H1 (cell line): ENCODE results near the gene NRXN3. TPM values are rescaled to one million over a fixed set of nuclear protein-coding genes. Genes with fewer than 3 reads are reported as not detected.

ENCODE experiments used
- CTCF ChIA-PET: fragments of 300-600 bp; sonication (Branson Sonifier 250); formaldehyde crosslinking; loops from one replicate; lab custom pipeline; 2021; ENCODE audit not compliant: partially characterized antibody; lab: Charles Lee
- POLR2A ChIA-PET: fragments of 300-600 bp; sonication (Branson Sonifier 250); formaldehyde crosslinking; loops from one replicate; lab custom pipeline; 2021; ENCODE audit warnings: inconsistent platforms; ENCODE audit not compliant: partially characterized antibody; lab: Charles Lee
- DNase-seq, 2 experiments: peaks; one replicate each; pipeline versions ENCODE4 v3.0.0 to v3.0.0-alpha.2; 2010 to 2022; ENCODE audit warnings: low spot score in 2 of 2, low read depth in 1 of 2, mixed read lengths in 1 of 2
- FAIRE-seq: peaks from 2 replicates; lab custom pipeline; 2011; peaks lifted over from hg19 to GRCh38; lab: Jason Lieb, UNC
- H2AFZ ChIP-seq: 2 replicates; pipeline ENCODE4 v1.8.1; 2012; ENCODE audit warnings: low read length, inconsistent platforms
- H2AK5ac ChIP-seq: 2 replicates; pipeline ENCODE4 v1.6.1; 2013; ENCODE audit warnings: low read depth, low read length
- H2BK120ac ChIP-seq: replicated peaks from 2 replicates; pipeline ENCODE3; 2013; ENCODE audit warnings: low read depth, low read length, inconsistent platforms
- H2BK12ac ChIP-seq: 2 replicates; pipeline ENCODE4 v1.6.1; 2013; ENCODE audit warnings: low read depth, low read length
- H2BK15ac ChIP-seq: 2 replicates; pipeline ENCODE4 v1.6.1; 2013; ENCODE audit warnings: low read length
- H2BK20ac ChIP-seq: 2 replicates; pipeline ENCODE4 v1.6.1; 2013; ENCODE audit warnings: low read length
- H2BK5ac ChIP-seq: 2 replicates; pipeline ENCODE4 v1.6.1; 2013; ENCODE audit warnings: low read depth, low read length
- H3K14ac ChIP-seq: 2 replicates; pipeline ENCODE4 v1.6.1; 2013; ENCODE audit warnings: inconsistent platforms; ENCODE audit not compliant: insufficient read length
- H3K18ac ChIP-seq: 2 replicates; pipeline ENCODE4 v1.6.1; 2013; ENCODE audit warnings: low read length; ENCODE audit errors: extremely low read depth
- H3K23ac ChIP-seq: 2 replicates; pipeline ENCODE4 v1.6.1; 2013; ENCODE audit warnings: inconsistent platforms; ENCODE audit not compliant: insufficient read length
- H3K23me2 ChIP-seq: 2 replicates; pipeline ENCODE4 v1.6.1; 2013; ENCODE audit warnings: low read depth, low read length
- H3K27ac ChIP-seq: 2 replicates; pipeline ENCODE4 v1.6.1; 2011; ENCODE audit warnings: low read depth, low read length, inconsistent platforms
- H3K27me3 ChIP-seq, 4 experiments: replicated peaks in 1 of 4; 1 replicate in 1 of 4; 2 replicates in 3 of 4; pipeline versions ENCODE4 v1.6.1 to v1.8.1; 2011 to 2013; ENCODE audit warnings: low read length in 3 of 4, mild to moderate bottlenecking in 3 of 4, inconsistent platforms in 2 of 4, mixed read lengths in 2 of 4, moderate library complexity in 1 of 4; ENCODE audit not compliant: control insufficient read depth in 3 of 4, insufficient read depth in 3 of 4; ENCODE audit errors: extremely low read depth in 1 of 4
- H3K36me3 ChIP-seq, 4 experiments: 2 replicates each; pipeline versions ENCODE4 v1.6.1 to v1.8.1; 2011 to 2013; ENCODE audit warnings: mild to moderate bottlenecking in 4 of 4, low read length in 3 of 4, moderate library complexity in 2 of 4, control low read depth in 1 of 4, inconsistent platforms in 1 of 4; ENCODE audit not compliant: insufficient read depth in 4 of 4, control insufficient read depth in 2 of 4
- H3K4ac ChIP-seq: replicated peaks from 2 replicates; pipeline ENCODE3; 2013; ENCODE audit warnings: low read length, low read depth, mixed read lengths, inconsistent platforms; ENCODE audit not compliant: insufficient read length
- H3K4me1 ChIP-seq, 4 experiments: replicated peaks in 1 of 4; 1 replicate in 1 of 4; 2 replicates in 3 of 4; pipeline versions ENCODE4 v1.6.1 to v1.8.1; 2011 to 2013; ENCODE audit warnings: low read length in 3 of 4, inconsistent platforms in 2 of 4, mixed read lengths in 1 of 4; ENCODE audit not compliant: insufficient read depth in 4 of 4, control insufficient read depth in 3 of 4
- H3K4me2 ChIP-seq, 2 experiments: 2 replicates each; pipeline versions ENCODE4 v1.6.1 to v1.8.1; 2011 to 2013; ENCODE audit warnings: low read depth in 2 of 2, low read length in 2 of 2, control low read depth in 1 of 2, inconsistent platforms in 1 of 2, mild to moderate bottlenecking in 1 of 2; ENCODE audit not compliant: insufficient read depth in 1 of 2
- H3K4me3 ChIP-seq, 4 experiments: fragments of 200-600, 300-600 bp in 1 of 4; sonication (generic), shearing (Covaris generic), sonication (Bioruptor Twin) in 1 of 4; 2 replicates each; pipeline versions ENCODE4 v1.5.1 to v1.8.1; 2011 to 2016; ENCODE audit warnings: low read length in 4 of 4, low read depth in 3 of 4, control low read depth in 2 of 4, inconsistent platforms in 2 of 4, mild to moderate bottlenecking in 2 of 4, mixed read lengths in 1 of 4, moderate library complexity in 1 of 4; ENCODE audit not compliant: insufficient read depth in 2 of 4; ENCODE audit errors: extremely low read depth in 1 of 4
- H3K56ac ChIP-seq: replicated peaks from 2 replicates; pipeline ENCODE3; 2013; ENCODE audit warnings: low read depth, mild to moderate bottlenecking, mixed read lengths, low read length, inconsistent platforms; ENCODE audit not compliant: insufficient read length
- H3K79me1 ChIP-seq: 2 replicates; pipeline ENCODE4 v1.6.1; 2013; ENCODE audit warnings: low read depth, low read length, control low read depth
- H3K79me2 ChIP-seq, 2 experiments: 2 replicates each; pipeline versions ENCODE4 v1.6.1 to v1.8.1; 2012 to 2013; ENCODE audit warnings: low read length in 2 of 2, mild to moderate bottlenecking in 2 of 2, inconsistent platforms in 1 of 2; ENCODE audit not compliant: insufficient read depth in 2 of 2, control insufficient read depth in 1 of 2
- H3K9ac ChIP-seq, 4 experiments: replicated peaks in 1 of 4; 1 replicate in 1 of 4; 2 replicates in 3 of 4; pipeline versions ENCODE4 v1.6.1 to v1.8.1; 2011 to 2013; ENCODE audit warnings: low read depth in 3 of 4, low read length in 3 of 4, control low read depth in 2 of 4, mild to moderate bottlenecking in 2 of 4, moderate library complexity in 2 of 4, inconsistent platforms in 1 of 4; ENCODE audit errors: extremely low read depth in 1 of 4
- H3K9me3 ChIP-seq, 2 experiments: 2 replicates each; pipeline versions ENCODE4 v1.6.1 to v1.8.1; 2012 to 2013; ENCODE audit warnings: mild to moderate bottlenecking in 2 of 2, moderate library complexity in 2 of 2, control low read depth in 1 of 2, inconsistent platforms in 1 of 2, low read depth in 1 of 2, low read length in 1 of 2, mixed read lengths in 1 of 2; ENCODE audit not compliant: insufficient read depth in 2 of 2
- H4K20me1 ChIP-seq, 2 experiments: replicated peaks in 1 of 2; 2 replicates each; pipeline versions ENCODE3 to v1.8.1; 2011 to 2013; ENCODE audit warnings: inconsistent platforms in 2 of 2, low read length in 2 of 2, mild to moderate bottlenecking in 1 of 2; ENCODE audit not compliant: insufficient read depth in 2 of 2, control insufficient read depth in 1 of 2
- H4K5ac ChIP-seq: 2 replicates; pipeline ENCODE4 v1.6.1; 2013; ENCODE audit warnings: low read length, low read depth, mixed read lengths, inconsistent platforms; ENCODE audit not compliant: insufficient read length
- H4K8ac ChIP-seq: 2 replicates; pipeline ENCODE4 v1.8.0; 2013; ENCODE audit warnings: mild to moderate bottlenecking, moderate library complexity, low read length, inconsistent platforms; ENCODE audit not compliant: insufficient read depth; ENCODE audit errors: extremely low read depth
- H4K91ac ChIP-seq: replicated peaks from 2 replicates; pipeline ENCODE3; 2013; ENCODE audit warnings: low read length, mixed read lengths, inconsistent platforms; ENCODE audit not compliant: insufficient read length
- BACH1 ChIP-seq: IDR thresholded peaks from 2 replicates; pipeline ENCODE4 v1.6.1; 2012; ENCODE audit warnings: low read length, improper control_type of control experiment
- CTBP2 ChIP-seq: IDR thresholded peaks from 2 replicates; pipeline ENCODE4 v1.7.0; 2011; ENCODE audit warnings: borderline replicate concordance, mild to moderate bottlenecking, moderate library complexity, mixed read lengths, low read length; ENCODE audit not compliant: insufficient read depth, insufficient read length
- E2F6 ChIP-seq: IDR thresholded peaks from 2 replicates; pipeline ENCODE4 v1.6.1; 2012; ENCODE audit warnings: inconsistent platforms
- POLR2AphosphoS5 ChIP-seq: IDR thresholded peaks from 2 replicates; pipeline ENCODE4 v1.6.1; 2011; ENCODE audit warnings: low read depth, low read length
- POU5F1 ChIP-seq: IDR thresholded peaks from 2 replicates; pipeline ENCODE4 v1.6.1; 2011; ENCODE audit warnings: low read depth, mild to moderate bottlenecking, low read length, moderate library complexity
- RBBP5 ChIP-seq: IDR thresholded peaks from 2 replicates; pipeline ENCODE4 v1.7.1; 2012; ENCODE audit warnings: low read depth, mild to moderate bottlenecking, inconsistent platforms, low read length, moderate library complexity, borderline replicate concordance
- SIX5 ChIP-seq: IDR thresholded peaks from 2 replicates; pipeline ENCODE4 v1.6.1; 2011; ENCODE audit warnings: mild to moderate bottlenecking, low read depth, low read length
- SRF ChIP-seq: IDR thresholded peaks from 2 replicates; pipeline ENCODE4 v1.6.1; 2011; ENCODE audit warnings: mild to moderate bottlenecking, low read depth, low read length, moderate library complexity
- TAF1 ChIP-seq: IDR thresholded peaks from 2 replicates; pipeline ENCODE4 v1.6.1; 2011; ENCODE audit warnings: mild to moderate bottlenecking, low read depth, low read length
- TBP ChIP-seq: IDR thresholded peaks from 2 replicates; pipeline ENCODE4 v1.6.1; 2011; ENCODE audit warnings: low read depth, low read length, improper control_type of control experiment
- WGBS, 2 experiments: shearing (Covaris generic) in 1 of 2; methylation state at CpG; one replicate each; pipeline versions ENCODE4 v1.1.6 to v1.1.7; 2013 to 2015; ENCODE audit warnings: low lambda C conversion rate in 2 of 2, mixed read lengths in 2 of 2, inconsistent platforms in 1 of 2, low coverage in 1 of 2, missing lambda C conversion rate in 1 of 2; ENCODE audit not compliant: insufficient replicate concordance in 2 of 2, insufficient coverage in 1 of 2, insufficient read length in 1 of 2; ENCODE audit errors: extremely low coverage in 1 of 2, missing lambda C conversion rate in 1 of 2; 5-methylcytosine and 5-hydroxymethylcytosine counted together
- polyA plus RNA-seq, 7 experiments: library from polyadenylated mRNA; depleted of rRNA in 3 of 7; stranded (reverse) in 5 of 7; unstranded in 2 of 7; fragments of >200 nt in 5 of 7; fragments of 200-250 nt in 2 of 7; gene quantifications; 1 replicate in 5 of 7; 2 replicates in 1 of 7; 4 replicates in 1 of 7; pipeline versions ENCODE4 v1.2.1 to v1.2.3, GENCODE V29; 2011 to 2013; ENCODE audit warnings: missing spikeins in 2 of 7, mixed read lengths in 2 of 7
- total RNA-seq: library from RNA; stranded (reverse); fragmentation: NEBNext Ultra II Directional; extraction: Animal tissue kit (Norgen Biotek cat#: 25700); gene quantifications from 2 replicates; pipeline ENCODE4 v1.2.1, GENCODE V29; 2021
- TF ChIP-seq, protein P1 (sequence below): IDR thresholded peaks from 2 replicates; pipeline ENCODE4 v1.6.1; 2012; ENCODE audit warnings: inconsistent platforms

Gene NRXN3
- total and polyA plus RNA-seq, 2 of the 8 experiments (the other 6 are each of a cell fraction or from before 2014, with no cell fraction given), result 2.6 to 4.1 TPM

- Histone ChIP-seq H3K79me2 (no peaks in the 10 kb centered on the region), H3K9me3 (no peaks in the 10 kb centered on the region; a peak in 1 of 4 replicates), H2BK5ac (no peak overlapping the region), H3K27ac (no peak overlapping the region), H3K4me1 (peaks cover 0 to 3% (median 0%) of the 10 kb centered on the region in 4 experiments; a peak in 1 of 7 replicates), H4K20me1 (no peaks in the 10 kb centered on the region), H4K8ac (no peak overlapping the region), H3K4me2 (no peak overlapping the region), H2AK5ac (no peak overlapping the region), H3K23me2 (no peaks in the 10 kb centered on the region), H3K36me3 (no peaks in the 10 kb centered on the region), H3K79me1 (no peaks in the 10 kb centered on the region), H2BK120ac (no peak overlapping the region), H4K91ac (no peak overlapping the region), H3K18ac (no peak overlapping the region), H2AFZ (no peak overlapping the region), H2BK20ac (no peak overlapping the region), H4K5ac (no peak overlapping the region), H3K4me3 (no peak overlapping the region), H2BK12ac (no peak overlapping the region), H3K9ac (no peak overlapping the region), H2BK15ac (no peak overlapping the region), H3K27me3 (no peaks in the 10 kb centered on the region), H3K4ac (no peak overlapping the region), H3K56ac (no peak overlapping the region), H3K14ac (no peak overlapping the region), H3K23ac (no peak overlapping the region)
- ChIA-PET CTCF (no interaction called here), POLR2A (no interaction called here)
- FAIRE-seq (no peak), DNase-seq (no peak)
- WGBS, 2 experiments, result 87% methylated on average over 7 of the region's 7 CpGs; no CpG with 5 or more reads in 1 of the 2 experiments
- TF ChIP-seq, protein P1, sequence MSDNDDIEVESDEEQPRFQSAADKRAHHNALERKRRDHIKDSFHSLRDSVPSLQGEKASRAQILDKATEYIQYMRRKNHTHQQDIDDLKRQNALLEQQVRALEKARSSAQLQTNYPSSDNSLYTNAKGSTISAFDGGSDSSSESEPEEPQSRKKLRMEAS, result no peak
- TF ChIP-seq TBP (no peak), CTBP2 (no peak), POU5F1 (no peak), POLR2AphosphoS5 (no peak), E2F6 (no peak), SRF (no peak), SIX5 (no peak), BACH1 (no peak), RBBP5 (no peak), TAF1 (no peak)
These were observed 873.2 kb downstream of the NRXN3 start for GRCh38 chr14:79043194-79043889.
